Measurements from ENCODE around the gene SLC39A11.

The SLC39A11 gene

DNA sequence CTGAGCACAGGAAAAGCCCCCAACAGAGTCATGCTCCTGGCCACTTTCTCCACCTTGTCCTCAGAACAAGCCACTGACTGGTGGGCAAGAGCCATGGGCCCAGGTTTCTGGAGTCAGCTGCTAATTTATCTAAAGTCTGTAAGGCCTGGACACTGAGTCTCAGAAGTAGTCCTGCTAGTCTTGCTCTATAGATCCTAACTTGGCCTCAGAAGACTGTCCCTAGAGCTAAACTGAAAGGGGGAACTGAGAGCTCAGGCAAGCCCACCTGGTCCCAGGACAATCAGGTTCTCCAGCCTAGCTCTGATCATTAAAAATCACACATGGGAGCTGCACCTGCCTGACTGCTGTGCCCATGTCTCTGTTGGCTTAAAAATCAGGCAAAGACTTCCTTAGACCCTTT lies 485.8 kb downstream of the SLC39A11 start:
- in situ Hi-C loops (cut with HindIII; ENCODE audit: low pct_unique_long_range_greater_than_20kb, low sequenced_read_pairs), result no loop called here
- no peak for DNase-seq (ENCODE audit: low read depth in 1 of 2, low spot score in 1 of 2)
- no peak for TF ChIP-seq JUND (IDR thresholded peaks at IDR 0.05; ENCODE audit: low read depth)

DNA sequence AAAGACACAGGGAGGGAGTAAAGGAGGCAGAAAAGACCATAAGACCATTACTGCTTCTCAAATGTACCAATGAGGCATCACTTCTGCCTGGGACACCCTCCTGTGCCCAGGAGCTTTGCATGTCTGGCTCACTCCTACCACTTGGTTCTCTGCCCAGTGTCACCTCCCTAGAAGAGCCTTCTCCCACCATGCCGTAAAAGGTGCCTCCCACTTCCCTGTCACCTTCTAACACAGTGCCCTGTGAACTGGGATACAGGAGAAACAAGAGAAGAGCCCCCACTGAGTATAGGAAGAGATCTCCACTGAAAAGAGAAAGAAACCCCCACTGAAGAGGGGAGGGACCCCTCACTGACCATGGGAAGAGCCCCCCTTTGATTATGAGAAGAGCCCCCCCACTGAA lies 486.9 kb downstream of the SLC39A11 start:
- no peak for DNase-seq (ENCODE audit: low read depth in 1 of 2, low spot score in 1 of 2)
- TF ChIP-seq JUND (IDR thresholded peaks at IDR 0.05; ENCODE audit: low read depth), result no peak
- in situ Hi-C loops (cut with HindIII; ENCODE audit: low pct_unique_long_range_greater_than_20kb, low sequenced_read_pairs), result no loop called here

DNA sequence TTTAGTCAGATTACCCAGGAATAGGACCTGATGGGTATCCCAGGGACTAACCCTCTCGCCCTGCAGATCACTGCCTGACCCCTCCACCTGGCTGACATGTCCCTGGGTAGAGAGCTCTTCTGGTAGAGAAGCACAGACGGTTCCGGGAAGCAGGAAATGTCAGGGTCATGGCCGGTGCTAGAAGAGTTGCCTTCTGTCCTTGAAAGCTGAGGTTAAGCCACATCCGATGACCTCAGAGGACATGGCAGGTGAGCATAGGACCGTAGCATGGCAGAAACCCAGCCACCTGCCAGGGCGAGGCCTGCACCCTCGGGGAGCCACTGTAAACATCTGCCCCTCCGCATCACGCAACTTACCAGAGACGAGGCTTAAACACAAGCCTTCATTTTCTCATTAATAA lies 488.0 kb downstream of the SLC39A11 start:
- no peak for DNase-seq (ENCODE audit: low read depth in 1 of 2, low spot score in 1 of 2)
- in situ Hi-C loops (cut with HindIII; ENCODE audit: low pct_unique_long_range_greater_than_20kb, low sequenced_read_pairs), result no loop called here
- TF ChIP-seq JUND (IDR thresholded peaks at IDR 0.05; ENCODE audit: low read depth), result no peak

DNA sequence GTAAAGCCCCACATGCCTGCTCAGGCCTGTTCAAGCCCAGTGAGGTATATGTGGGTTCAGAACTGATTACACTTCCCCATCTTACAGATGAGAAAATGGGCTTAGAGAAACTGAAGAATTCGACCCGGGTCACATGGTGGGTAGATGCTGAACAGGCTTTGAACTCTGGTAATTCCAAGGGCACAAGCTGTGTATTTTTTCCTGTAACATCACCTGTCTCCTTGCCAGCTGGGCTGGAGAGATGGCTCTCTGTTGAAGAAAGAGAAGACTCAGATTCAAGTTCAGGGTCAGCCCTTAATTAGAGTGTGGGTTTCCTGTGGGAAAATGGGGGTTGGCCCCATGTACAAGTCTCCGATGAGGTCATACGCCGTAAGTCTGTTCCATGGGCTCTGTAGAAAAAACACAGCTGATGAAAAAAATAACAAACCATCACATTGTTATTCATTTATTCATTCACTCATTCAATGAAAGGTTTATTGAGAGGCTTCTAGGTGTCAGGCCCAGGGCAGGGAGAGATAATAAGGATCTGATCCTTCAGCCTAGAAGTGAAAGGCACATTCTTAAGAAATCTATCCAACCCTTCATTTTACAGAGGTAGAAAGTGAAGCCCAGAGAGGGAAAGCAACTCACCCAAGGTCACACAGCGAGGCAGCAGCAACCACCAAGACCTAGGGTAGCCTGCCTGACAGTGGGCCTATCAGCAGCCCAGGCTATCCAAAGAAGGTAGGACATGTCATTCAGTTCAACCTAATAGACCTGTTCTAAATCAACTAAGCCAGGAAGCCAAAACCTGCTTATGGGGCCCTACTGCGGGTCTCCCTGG lies 488.9 kb downstream of the SLC39A11 start:
- no peak for TF ChIP-seq JUND (IDR thresholded peaks at IDR 0.05; ENCODE audit: low read depth)
- in situ Hi-C loops (cut with HindIII; ENCODE audit: low pct_unique_long_range_greater_than_20kb, low sequenced_read_pairs), result no loop called here
- no peak for DNase-seq (ENCODE audit: low read depth in 1 of 2, low spot score in 1 of 2)

DNA sequence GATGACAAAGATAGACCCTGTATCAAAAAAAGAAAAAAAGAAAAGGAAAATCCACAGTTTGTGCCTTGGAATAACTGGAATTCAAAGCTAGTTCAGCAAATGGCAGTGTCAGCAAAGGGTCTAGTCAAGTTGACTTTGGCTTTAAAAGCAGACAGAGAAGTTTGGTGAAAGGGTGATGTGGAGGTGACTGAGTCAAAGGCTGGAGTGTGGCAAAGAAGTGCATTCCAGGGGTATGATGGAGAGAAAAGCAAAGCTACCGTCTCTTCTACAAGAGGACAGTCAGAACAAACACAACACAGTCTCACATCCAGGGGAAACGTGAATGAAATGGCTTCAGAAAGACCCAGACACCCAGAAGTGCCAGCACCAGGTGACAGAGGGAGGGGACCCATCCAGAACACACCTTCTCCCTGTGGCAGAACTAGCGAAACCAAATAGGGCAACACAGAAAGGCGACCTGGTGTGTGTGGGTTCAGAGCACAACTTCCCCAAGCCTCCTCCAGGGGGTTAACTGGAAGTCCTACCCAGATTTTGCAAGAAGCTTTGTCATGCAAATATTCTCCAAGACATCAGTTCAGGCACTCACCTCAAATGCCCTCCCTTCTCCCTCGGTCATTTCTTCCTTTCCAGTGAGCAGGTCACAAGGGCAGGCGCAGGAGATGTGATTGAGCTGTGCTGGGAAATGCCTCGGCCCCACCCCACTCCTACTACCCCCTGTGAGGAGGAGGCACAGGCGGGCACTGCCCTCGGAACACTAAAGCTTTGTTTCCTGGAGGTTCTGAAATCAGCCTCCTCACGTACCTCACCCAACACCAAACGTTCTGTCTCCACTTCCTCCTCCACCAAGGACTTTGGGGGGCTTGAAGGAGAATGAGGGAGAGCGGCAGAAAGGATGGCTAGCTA lies 489.7 kb downstream of the SLC39A11 start:
- no peak for TF ChIP-seq JUND (IDR thresholded peaks at IDR 0.05; ENCODE audit: low read depth)
- DNase-seq (ENCODE audit: low read depth in 1 of 2, low spot score in 1 of 2), result peak in 1 of 2 experiments; percentile 54

DNA sequence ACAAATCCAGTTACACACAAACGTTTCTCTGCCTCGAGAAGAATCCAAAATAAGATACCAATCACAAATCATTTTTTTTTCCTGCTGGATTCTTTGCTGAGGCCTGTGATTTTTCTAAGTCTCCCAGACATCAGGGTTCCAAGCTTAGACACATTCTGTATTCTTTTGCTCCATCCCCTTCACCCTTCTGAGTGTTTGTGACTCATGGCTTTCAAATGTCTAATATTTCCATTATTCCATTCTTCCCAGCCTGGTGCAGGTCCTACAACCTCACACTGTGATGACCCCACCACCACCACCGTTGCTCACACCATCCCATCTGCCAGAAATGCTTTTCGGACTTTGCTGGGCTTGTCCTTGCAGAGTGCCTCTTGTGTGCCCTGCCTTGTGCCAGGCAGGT lies 491.6 kb downstream of the SLC39A11 start:
- DNase-seq (ENCODE audit: low read depth in 1 of 2, low spot score in 1 of 2), result no peak
- no peak for TF ChIP-seq JUND (IDR thresholded peaks at IDR 0.05; ENCODE audit: low read depth)
- in situ Hi-C loops (cut with HindIII; ENCODE audit: low pct_unique_long_range_greater_than_20kb, low sequenced_read_pairs), result no loop called here

More for the DNA sequence above, 489.7 kb downstream of the SLC39A11 start:
- in situ Hi-C loops (cut with HindIII; ENCODE audit: low pct_unique_long_range_greater_than_20kb, low sequenced_read_pairs), result no loop called here

DNA sequence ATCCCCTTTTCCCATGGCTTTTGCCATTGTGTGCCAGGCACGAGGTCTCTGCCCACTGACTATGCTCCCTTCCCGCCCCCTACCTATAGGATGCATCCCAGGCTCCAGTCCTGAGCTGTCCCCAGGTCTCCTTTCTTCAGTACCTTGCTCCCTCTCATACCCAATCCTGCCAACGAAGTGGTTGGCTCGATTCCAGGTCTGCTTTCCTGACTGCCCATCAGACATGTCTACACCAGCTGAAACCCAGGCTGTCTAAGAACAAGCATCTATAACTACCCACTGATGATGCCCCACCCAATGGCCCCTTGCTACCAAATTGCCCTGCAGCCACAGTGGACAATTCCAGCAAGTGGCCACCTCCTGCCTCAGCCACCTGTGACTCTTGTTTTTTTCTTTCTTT lies 492.6 kb downstream of the SLC39A11 start:
- no peak for TF ChIP-seq JUND (IDR thresholded peaks at IDR 0.05; ENCODE audit: low read depth)
- in situ Hi-C loops (cut with HindIII; ENCODE audit: low pct_unique_long_range_greater_than_20kb, low sequenced_read_pairs), result no loop called here
- no peak for DNase-seq (ENCODE audit: low read depth in 1 of 2, low spot score in 1 of 2)

DNA sequence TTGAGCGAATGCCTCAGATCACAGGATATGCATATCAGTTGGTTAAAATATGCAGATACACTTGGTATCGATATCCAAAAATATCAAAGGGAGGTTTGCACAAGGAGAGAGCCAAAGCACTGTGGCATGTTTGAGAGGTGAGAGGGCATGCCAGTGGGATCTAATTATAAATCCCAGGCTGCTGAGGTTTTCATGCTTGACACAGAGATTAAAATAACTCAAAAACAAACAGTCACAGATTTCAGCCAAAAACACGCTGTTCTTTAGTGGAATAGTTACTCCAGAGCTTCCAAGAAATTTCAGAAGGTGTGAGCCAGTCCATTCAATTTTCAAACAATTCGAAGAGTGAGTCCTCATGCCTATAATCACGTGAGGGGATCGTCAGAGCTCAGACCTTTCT lies 493.8 kb downstream of the SLC39A11 start:
- in situ Hi-C loops (cut with HindIII; ENCODE audit: low pct_unique_long_range_greater_than_20kb, low sequenced_read_pairs), result no loop called here
- no peak for DNase-seq (ENCODE audit: low read depth in 1 of 2, low spot score in 1 of 2)
- no peak for TF ChIP-seq JUND (IDR thresholded peaks at IDR 0.05; ENCODE audit: low read depth)

DNA sequence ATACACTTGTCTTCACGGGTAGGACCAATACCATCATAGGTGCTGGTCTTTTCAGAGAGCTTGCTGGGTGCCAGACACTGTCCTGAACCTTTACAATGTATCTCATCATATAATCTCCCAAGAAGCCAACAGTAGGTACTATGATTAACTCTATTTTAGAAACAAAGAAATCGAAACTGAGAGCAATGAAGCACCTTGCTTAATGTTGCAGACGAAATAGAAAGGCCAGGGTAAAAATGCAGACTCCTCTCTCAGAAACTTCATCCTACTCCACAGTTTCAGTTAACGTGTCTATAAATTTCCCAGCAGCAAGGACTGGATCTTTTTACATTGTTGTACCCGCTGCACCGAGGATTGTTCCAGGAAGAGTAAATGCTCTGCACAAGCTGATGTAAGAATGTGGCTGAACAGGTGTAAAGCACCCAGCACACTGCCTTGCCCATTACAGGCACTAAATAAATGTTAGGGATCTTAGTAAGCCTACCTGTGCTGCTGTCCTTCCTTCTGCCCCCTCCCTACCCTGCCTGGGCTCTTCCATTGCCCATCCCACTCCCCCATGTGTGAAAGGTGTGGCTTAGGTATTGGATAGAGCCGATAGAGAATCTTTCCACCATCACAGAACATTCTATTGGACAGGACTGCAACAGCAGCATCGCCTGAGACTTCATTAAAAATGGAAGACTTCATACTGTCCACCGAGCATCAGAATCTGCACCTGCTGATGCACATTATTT lies 495.0 kb downstream of the SLC39A11 start:
- in situ Hi-C loops (cut with HindIII; ENCODE audit: low pct_unique_long_range_greater_than_20kb, low sequenced_read_pairs), result no loop called here
- no peak for TF ChIP-seq JUND (IDR thresholded peaks at IDR 0.05; ENCODE audit: low read depth)
- DNase-seq (ENCODE audit: low read depth in 1 of 2, low spot score in 1 of 2), result peak in 1 of 2 experiments; percentile 60

All from T47D (cell line).